Trophoblast cell (in vitro differentiated cells and primary cell): ENCODE results near the gene MFAP3.

Source experiments
- DNase-seq, 2 donors: peaks; one replicate each; pipeline ENCODE4 v3.0.0-alpha.2; 2016
- H2AFZ ChIP-seq: 2 replicates; pipeline ENCODE4 v1.6.1; 2013; ENCODE audit warnings: low read length, moderate library complexity, mild to moderate bottlenecking; ENCODE audit not compliant: insufficient read depth, poor library complexity
- H2AK5ac ChIP-seq: 2 replicates; pipeline ENCODE4 v1.6.1; 2013; ENCODE audit warnings: mild to moderate bottlenecking, low read length
- H2BK120ac ChIP-seq: 2 replicates; pipeline ENCODE4 v1.6.1; 2013; ENCODE audit warnings: low read length, mild to moderate bottlenecking, moderate library complexity; ENCODE audit not compliant: insufficient read depth, poor library complexity
- H2BK12ac ChIP-seq: 2 replicates; pipeline ENCODE4 v1.6.1; 2013; ENCODE audit warnings: mild to moderate bottlenecking, low read length, moderate library complexity
- H2BK5ac ChIP-seq: 2 replicates; pipeline ENCODE4 v1.6.1; 2013; ENCODE audit warnings: low read length, low read depth, moderate library complexity, mild to moderate bottlenecking; ENCODE audit not compliant: poor library complexity
- H3K14ac ChIP-seq: 2 replicates; pipeline ENCODE4 v1.6.1; 2013; ENCODE audit warnings: mild to moderate bottlenecking, low read length
- H3K18ac ChIP-seq: 2 replicates; pipeline ENCODE4 v1.6.1; 2013; ENCODE audit warnings: mild to moderate bottlenecking, low read length
- H3K23ac ChIP-seq: 2 replicates; pipeline ENCODE4 v1.6.1; 2013; ENCODE audit warnings: low read length
- H3K27ac ChIP-seq: 2 replicates; pipeline ENCODE4 v1.5.1; 2013; ENCODE audit warnings: low read depth, mild to moderate bottlenecking, inconsistent platforms, low read length, moderate library complexity
- H3K27me3 ChIP-seq: 2 replicates; pipeline ENCODE4 v1.6.1; 2013; ENCODE audit warnings: inconsistent platforms, mild to moderate bottlenecking, low read length, moderate library complexity; ENCODE audit not compliant: insufficient read depth
- H3K36me3 ChIP-seq, 2 experiments: 1 replicate in 1 of 2; 2 replicates in 1 of 2; pipeline ENCODE4 v1.6.1; 2013; ENCODE audit warnings: low read length in 2 of 2, mild to moderate bottlenecking in 2 of 2, moderate library complexity in 1 of 2; ENCODE audit not compliant: insufficient read depth in 2 of 2, control insufficient read depth in 1 of 2
- H3K4ac ChIP-seq: 2 replicates; pipeline ENCODE4 v1.6.1; 2013; ENCODE audit warnings: low read depth, mild to moderate bottlenecking, low read length, moderate library complexity
- H3K4me1 ChIP-seq, 2 experiments: 1 replicate in 1 of 2; 2 replicates in 1 of 2; pipeline ENCODE4 v1.6.1; 2013; ENCODE audit warnings: low read length in 2 of 2, mild to moderate bottlenecking in 2 of 2, moderate library complexity in 1 of 2; ENCODE audit not compliant: insufficient read depth in 2 of 2, control insufficient read depth in 1 of 2
- H3K4me2 ChIP-seq: 2 replicates; pipeline ENCODE4 v1.6.1; 2013; ENCODE audit warnings: inconsistent platforms, mild to moderate bottlenecking, low read length, moderate library complexity
- H3K4me3 ChIP-seq: 2 replicates; pipeline ENCODE4 v1.5.1; 2013; ENCODE audit warnings: mild to moderate bottlenecking, low read depth, low read length, inconsistent platforms
- H3K79me1 ChIP-seq: one replicate; pipeline ENCODE4 v1.6.1; 2013; ENCODE audit warnings: low read length
- H3K79me2 ChIP-seq: 2 replicates; pipeline ENCODE4 v1.6.1; 2013; ENCODE audit warnings: low read length, mild to moderate bottlenecking; ENCODE audit not compliant: control insufficient read depth, insufficient read depth, poor library complexity
- H3K9ac ChIP-seq: 2 replicates; pipeline ENCODE4 v1.6.1; 2013; ENCODE audit warnings: mild to moderate bottlenecking, low read length
- H3K9me3 ChIP-seq: 2 replicates; pipeline ENCODE4 v1.6.1; 2013; ENCODE audit warnings: low read depth, mild to moderate bottlenecking, control low read depth, inconsistent platforms, low read length; ENCODE audit not compliant: insufficient read depth
- H4K12ac ChIP-seq: 2 replicates; pipeline ENCODE4 v1.6.1; 2013; ENCODE audit warnings: low read depth, mild to moderate bottlenecking, low read length, moderate library complexity
- H4K8ac ChIP-seq: 2 replicates; pipeline ENCODE4 v1.6.1; 2013; ENCODE audit warnings: low read depth, mild to moderate bottlenecking, low read length, moderate library complexity
- H4K91ac ChIP-seq: one replicate; pipeline ENCODE4 v1.6.1; 2013; ENCODE audit warnings: low read depth, mild to moderate bottlenecking, low read length, moderate library complexity
- WGBS: extraction: QIAGEN DNeasy Blood & Tissue Kit; methylation state at CpG from one replicate; pipeline ENCODE4 v1.1.7; 2013; ENCODE audit warnings: missing lambda C conversion rate; ENCODE audit not compliant: insufficient read length, insufficient coverage; ENCODE audit errors: extremely low coverage; 5-methylcytosine and 5-hydroxymethylcytosine counted together

MFAP3 gene

DNA sequence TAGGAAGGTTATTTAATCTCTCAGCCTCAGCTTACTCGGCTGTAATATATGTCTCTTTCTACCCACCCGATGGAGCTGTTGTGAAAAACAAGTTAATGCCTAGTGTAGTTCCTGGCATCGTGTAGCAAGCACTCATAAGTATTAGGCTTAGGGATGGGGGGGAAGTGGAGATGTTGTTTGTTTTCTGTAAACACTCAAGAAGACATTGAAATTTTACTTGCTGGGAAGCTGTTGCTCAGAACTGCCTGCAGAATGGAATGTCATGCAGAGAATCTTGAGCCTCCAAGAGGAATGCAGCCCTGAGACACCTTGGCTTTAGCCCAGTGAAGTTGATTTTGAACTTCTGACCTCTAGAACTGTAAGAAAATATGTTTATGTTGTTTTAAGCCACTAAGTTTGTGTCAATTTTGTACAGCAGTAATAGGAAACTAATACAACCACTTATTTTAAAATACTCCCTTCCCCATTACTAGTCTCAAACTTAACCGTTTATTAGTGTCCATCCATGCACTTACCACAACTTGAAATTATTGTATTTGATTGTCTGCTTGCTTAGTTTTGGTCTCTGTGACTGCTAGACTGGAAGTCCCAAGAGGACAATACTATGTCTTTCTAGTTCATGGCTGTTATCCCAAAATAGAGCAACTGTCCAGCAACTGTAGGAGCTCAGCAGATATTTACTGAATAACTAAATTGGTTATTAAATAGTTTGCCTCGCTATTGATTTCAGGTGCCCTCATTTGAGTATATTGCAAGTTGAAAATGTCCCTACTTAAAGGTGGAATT is 53.8 kb downstream of the MFAP3 start:
- H3K36me3 ChIP-seq: no peaks in the 10 kb centered on the region
- no peak overlapping the region for H4K8ac ChIP-seq
- peak; percentile 47 to 77 for DNase-seq
- H3K18ac ChIP-seq: no peak overlapping the region
- no peak overlapping the region for H3K4me3 ChIP-seq
- H2BK5ac ChIP-seq: no peak overlapping the region
- H3K23ac ChIP-seq: no peak overlapping the region
- H3K9me3 ChIP-seq: peaks cover 2% of the 10 kb centered on the region
- H4K91ac ChIP-seq: no peak overlapping the region
- H4K12ac ChIP-seq: no peak overlapping the region
- H2BK120ac ChIP-seq: no peak overlapping the region
- no peaks in the 10 kb centered on the region for H3K27me3 ChIP-seq
- no peak overlapping the region for H3K4me2 ChIP-seq
- no peaks in the 10 kb centered on the region for H3K4me1 ChIP-seq
- 100% methylated on average over 1 of the region's 5 CpGs for WGBS
- no peaks in the 10 kb centered on the region for H3K79me2 ChIP-seq
- H3K14ac ChIP-seq: no peak overlapping the region
- no peak overlapping the region for H3K9ac ChIP-seq
- no peak overlapping the region for H3K27ac ChIP-seq
- H2BK12ac ChIP-seq: no peak overlapping the region
- no peaks in the 10 kb centered on the region for H3K79me1 ChIP-seq
- H2AFZ ChIP-seq: no peak overlapping the region
- no peak overlapping the region for H3K4ac ChIP-seq
- H2AK5ac ChIP-seq: no peak overlapping the region

GRCh38 chr5:154093142-154093532 is 54.4 kb downstream of the MFAP3 start:
- WGBS: no CpG with 5 or more reads among the region's 2 CpGs
- H3K4ac ChIP-seq: no peak overlapping the region
- no peaks in the 10 kb centered on the region for H3K79me1 ChIP-seq
- no peaks in the 10 kb centered on the region for H3K79me2 ChIP-seq
- H2BK12ac ChIP-seq: no peak overlapping the region
- H4K12ac ChIP-seq: no peak overlapping the region
- H3K4me1 ChIP-seq: no peaks in the 10 kb centered on the region
- H4K8ac ChIP-seq: no peak overlapping the region
- H3K4me3 ChIP-seq: no peak overlapping the region
- no peak overlapping the region for H2BK120ac ChIP-seq
- H3K27ac ChIP-seq: no peak overlapping the region
- H3K4me2 ChIP-seq: no peak overlapping the region
- no peaks in the 10 kb centered on the region for H3K27me3 ChIP-seq
- no peak overlapping the region for H4K91ac ChIP-seq
- no peak overlapping the region for H2BK5ac ChIP-seq
- no peak overlapping the region for H2AFZ ChIP-seq
- H3K9me3 ChIP-seq: peaks cover 2% of the 10 kb centered on the region
- no peak overlapping the region for H3K18ac ChIP-seq
- no peak for DNase-seq
- H3K14ac ChIP-seq: no peak overlapping the region
- no peak overlapping the region for H3K23ac ChIP-seq
- H2AK5ac ChIP-seq: no peak overlapping the region
- no peaks in the 10 kb centered on the region for H3K36me3 ChIP-seq
- no peak overlapping the region for H3K9ac ChIP-seq

DNA sequence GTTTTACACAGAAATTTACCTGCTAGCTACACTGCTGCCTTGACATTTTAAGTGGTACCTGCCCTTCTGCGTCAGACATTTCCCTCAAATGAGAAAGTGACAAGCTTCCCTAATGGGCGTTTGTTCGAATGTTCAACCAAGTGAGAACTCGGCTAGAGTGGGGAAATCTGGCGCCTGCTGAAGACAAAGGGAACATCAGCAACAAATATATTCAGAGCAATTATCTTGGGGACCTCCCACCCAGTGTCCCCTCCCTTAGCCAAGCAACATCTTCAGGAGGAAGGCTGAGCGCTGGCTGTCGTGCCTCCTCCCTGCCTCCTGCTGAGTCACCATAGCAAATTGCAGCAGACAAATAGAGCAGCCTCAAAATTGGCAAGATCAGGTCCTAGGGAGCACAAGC is 57.1 kb downstream of the MFAP3 start:
- no CpG with 5 or more reads among the region's 7 CpGs for WGBS
- Histone ChIP-seq H3K4ac (no peak overlapping the region), H4K91ac (no peak overlapping the region)

DNA sequence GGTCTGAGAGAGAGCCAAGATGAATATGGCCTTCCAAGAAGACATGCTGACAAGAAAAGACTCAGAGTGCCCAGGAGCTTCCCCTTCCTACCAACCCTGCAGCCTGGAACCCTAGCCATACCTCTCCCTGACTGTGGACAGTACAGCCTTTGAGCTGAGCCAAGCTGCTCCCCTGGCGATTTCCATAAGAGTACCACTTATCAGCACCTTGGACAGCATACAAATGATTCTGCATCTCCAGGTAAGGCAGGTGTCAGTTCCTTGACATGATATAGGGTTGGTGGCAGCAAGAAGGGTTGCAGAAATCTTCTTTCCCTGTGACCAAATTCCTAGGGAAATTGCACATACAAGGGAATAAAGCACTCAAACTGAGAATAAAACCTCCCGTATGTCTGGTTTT is 58.3 kb downstream of the MFAP3 start:
- Histone ChIP-seq H4K12ac (no peak overlapping the region), H3K4me3 (no peak overlapping the region), H3K18ac (no peak overlapping the region), H3K27me3 (no peaks in the 10 kb centered on the region), H3K79me2 (no peaks in the 10 kb centered on the region), H3K79me1 (no peaks in the 10 kb centered on the region), H3K4me2 (no peak overlapping the region), H2AK5ac (no peak overlapping the region), H4K8ac (no peak overlapping the region), H3K14ac (no peak overlapping the region), H2BK12ac (no peak overlapping the region), H2BK120ac (no peak overlapping the region), H4K91ac (no peak overlapping the region), H3K9ac (no peak overlapping the region), H3K4me1 (no peaks in the 10 kb centered on the region), H3K27ac (no peak overlapping the region), H3K9me3 (no peaks in the 10 kb centered on the region), H2AFZ (no peak overlapping the region), H2BK5ac (no peak overlapping the region), H3K23ac (no peak overlapping the region), H3K36me3 (no peaks in the 10 kb centered on the region), H3K4ac (no peak overlapping the region)
- WGBS: no CpG with 5 or more reads among the region's 2 CpGs
- peak in 1 of 2 donors; percentile 43 for DNase-seq

More for the DNA sequence above, 57.1 kb downstream of the MFAP3 start:
- no peak overlapping the region for H4K8ac ChIP-seq
- H3K4me1 ChIP-seq: no peaks in the 10 kb centered on the region
- no peak overlapping the region for H3K4me2 ChIP-seq
- no peak overlapping the region for H2AK5ac ChIP-seq
- H2AFZ ChIP-seq: no peak overlapping the region
- no peaks in the 10 kb centered on the region for H3K79me2 ChIP-seq
- H3K79me1 ChIP-seq: no peaks in the 10 kb centered on the region
- no peak overlapping the region for H2BK120ac ChIP-seq
- no peak overlapping the region for H3K14ac ChIP-seq
- H4K12ac ChIP-seq: no peak overlapping the region
- no peak overlapping the region for H3K4me3 ChIP-seq
- no peaks in the 10 kb centered on the region for H3K9me3 ChIP-seq
- H3K23ac ChIP-seq: no peak overlapping the region
- DNase-seq: no peak
- no peak overlapping the region for H3K27ac ChIP-seq
- no peak overlapping the region for H2BK5ac ChIP-seq
- no peak overlapping the region for H3K9ac ChIP-seq
- no peak overlapping the region for H2BK12ac ChIP-seq
- no peak overlapping the region for H3K18ac ChIP-seq
- H3K27me3 ChIP-seq: no peaks in the 10 kb centered on the region
- no peaks in the 10 kb centered on the region for H3K36me3 ChIP-seq
